Measurements from ENCODE around the gene TNK1. TPM values are rescaled to one million over a fixed set of nuclear protein-coding genes. Genes with fewer than 3 reads are reported as not detected.

Gene TNK1
- total RNA-seq, 1 donor from 2014 or later: 1.8 TPM

GRCh38 chr17:7406235-7406825, 25.4 kb downstream of the TNK1 start:
- H4K20me1 ChIP-seq (ENCODE audit: low read depth): peaks cover 49% of the 10 kb centered on the region
- Mint-ChIP-seq H3K36me3 (peaks cover 22% of the 10 kb centered on the region), H3K4me1 (peaks cover 43% of the 10 kb centered on the region), H3K27ac (peak overlapping the region; percentile 6), H3K4me3 (peak overlapping the region; percentile 93), H3K9me3 (no peaks in the 10 kb centered on the region), H3K27me3 (ENCODE audit: insufficient read depth, low read depth) (peaks cover 13% of the 10 kb centered on the region)
- H3K27ac ChIP-seq: no peak overlapping the region
- peaks cover 46% of the 10 kb centered on the region for H3K79me2 ChIP-seq (ENCODE audit: low read depth)
- H3K9me3 ChIP-seq (ENCODE audit: low read depth): no peaks in the 10 kb centered on the region
- peaks cover 19% of the 10 kb centered on the region for H3K4me1 ChIP-seq
- DNase-seq (ENCODE audit: low spot score): peak; percentile 39
- H3F3A ChIP-seq (ENCODE audit: low read depth): peaks cover 43% of the 10 kb centered on the region
- H3K27me3 ChIP-seq: no peaks in the 10 kb centered on the region
- no peak overlapping the region for H2AFZ ChIP-seq (replicated peaks)
- no peaks in the 10 kb centered on the region for H3K36me3 ChIP-seq
- peak overlapping the region; percentile 100 for H3K4me2 ChIP-seq
- peak overlapping the region; percentile 81 for H3K9ac ChIP-seq
- TF ChIP-seq EZH2phosphoT487 (IDR thresholded peaks at IDR 0.05): no peak
- TF ChIP-seq CTCF (IDR thresholded peaks at IDR 0.05): no peak
- TF ChIP-seq EZH2 (IDR thresholded peaks at IDR 0.05): no peak
- peak overlapping the region; percentile 97 for H3K4me3 ChIP-seq

- peak overlapping the region; percentile 97 for H3K4me3 ChIP-seq
- peaks cover 13% of the 10 kb centered on the region for H3K27me3 Mint-ChIP-seq (ENCODE audit: insufficient read depth, low read depth)
- H3K79me2 ChIP-seq (ENCODE audit: low read depth): peaks cover 43% of the 10 kb centered on the region
- H3K9ac ChIP-seq: no peak overlapping the region
- H3F3A ChIP-seq (ENCODE audit: low read depth): peaks cover 38% of the 10 kb centered on the region
- H3K4me1 Mint-ChIP-seq: peaks cover 38% of the 10 kb centered on the region
- DNase-seq (ENCODE audit: low spot score): no peak
- peaks cover 54% of the 10 kb centered on the region for H4K20me1 ChIP-seq (ENCODE audit: low read depth)
- H3K4me3 Mint-ChIP-seq: peak overlapping the region; percentile 79
- H3K36me3 ChIP-seq: no peaks in the 10 kb centered on the region
- peak overlapping the region; percentile 100 for H3K4me2 ChIP-seq
- H3K9me3 ChIP-seq (ENCODE audit: low read depth): no peaks in the 10 kb centered on the region
- peaks cover 19% of the 10 kb centered on the region for H3K36me3 Mint-ChIP-seq
- H3K27ac Mint-ChIP-seq: no peak overlapping the region
- no peaks in the 10 kb centered on the region for H3K9me3 Mint-ChIP-seq
- H3K4me1 ChIP-seq: peaks cover 19% of the 10 kb centered on the region
- TF ChIP-seq EZH2 (IDR thresholded peaks at IDR 0.05) (no peak), EZH2phosphoT487 (IDR thresholded peaks at IDR 0.05) (no peak), CTCF (IDR thresholded peaks at IDR 0.05) (no peak)
- H3K27me3 ChIP-seq: no peaks in the 10 kb centered on the region
- H3K27ac ChIP-seq: no peak overlapping the region
- no peak overlapping the region for H2AFZ ChIP-seq (replicated peaks)
Observed at GRCh38 chr17:7407082-7407481, 26.2 kb downstream of the TNK1 start.

- DNase-seq (ENCODE audit: low spot score): no peak
- peaks cover 5% of the 10 kb centered on the region for H3K36me3 ChIP-seq
- H3K9me3 Mint-ChIP-seq: no peaks in the 10 kb centered on the region
- H3K4me3 Mint-ChIP-seq: peak within 1 kb of the TSS; percentile 79
- H3K9ac ChIP-seq: no peak within 1 kb of the TSS
- H3K9me3 ChIP-seq (ENCODE audit: low read depth): no peaks in the 10 kb centered on the region
- H3K27ac ChIP-seq: no peak within 1 kb of the TSS
- TF ChIP-seq CTCF (IDR thresholded peaks at IDR 0.05) (no peak), EZH2phosphoT487 (IDR thresholded peaks at IDR 0.05) (no peak), EZH2 (IDR thresholded peaks at IDR 0.05) (no peak)
- H3F3A ChIP-seq (ENCODE audit: low read depth): peaks cover 36% of the 10 kb centered on the region
- H3K27me3 Mint-ChIP-seq (ENCODE audit: insufficient read depth, low read depth): peaks cover 13% of the 10 kb centered on the region
- no peak within 1 kb of the TSS for H2AFZ ChIP-seq (replicated peaks)
- H3K4me1 ChIP-seq: peaks cover 21% of the 10 kb centered on the region
- peaks cover 41% of the 10 kb centered on the region for H3K4me1 Mint-ChIP-seq
- peaks cover 58% of the 10 kb centered on the region for H4K20me1 ChIP-seq (ENCODE audit: low read depth)
- peaks cover 37% of the 10 kb centered on the region for H3K79me2 ChIP-seq (ENCODE audit: low read depth)
- H3K27me3 ChIP-seq: no peaks in the 10 kb centered on the region
- peaks cover 21% of the 10 kb centered on the region for H3K36me3 Mint-ChIP-seq
- peak within 1 kb of the TSS; percentile 100 for H3K4me2 ChIP-seq
- no peak within 1 kb of the TSS for H3K27ac Mint-ChIP-seq
- peak within 1 kb of the TSS; percentile 97 for H3K4me3 ChIP-seq
Observed at GRCh38 chr17:7407485-7408251, 26.8 kb downstream of the TNK1 start, which contains the start of gene NLGN2. Gene NLGN2, plus strand, starts transcription at chr17:7407845. Its CDS starts 411 bp downstream, at chr17:7408256.

Data from neural progenitor cell (in vitro differentiated cells).